ENCODE measurements around the gene TRMU. TPM values are rescaled to one million over a fixed set of nuclear protein-coding genes. Genes with fewer than 3 reads are reported as not detected.

TRMU gene
- total and polyA plus RNA-seq, 2 of the 8 experiments (the other 6 are each of a cell fraction or from before 2014, with no cell fraction given): 43.4 to 70.6 TPM

DNA sequence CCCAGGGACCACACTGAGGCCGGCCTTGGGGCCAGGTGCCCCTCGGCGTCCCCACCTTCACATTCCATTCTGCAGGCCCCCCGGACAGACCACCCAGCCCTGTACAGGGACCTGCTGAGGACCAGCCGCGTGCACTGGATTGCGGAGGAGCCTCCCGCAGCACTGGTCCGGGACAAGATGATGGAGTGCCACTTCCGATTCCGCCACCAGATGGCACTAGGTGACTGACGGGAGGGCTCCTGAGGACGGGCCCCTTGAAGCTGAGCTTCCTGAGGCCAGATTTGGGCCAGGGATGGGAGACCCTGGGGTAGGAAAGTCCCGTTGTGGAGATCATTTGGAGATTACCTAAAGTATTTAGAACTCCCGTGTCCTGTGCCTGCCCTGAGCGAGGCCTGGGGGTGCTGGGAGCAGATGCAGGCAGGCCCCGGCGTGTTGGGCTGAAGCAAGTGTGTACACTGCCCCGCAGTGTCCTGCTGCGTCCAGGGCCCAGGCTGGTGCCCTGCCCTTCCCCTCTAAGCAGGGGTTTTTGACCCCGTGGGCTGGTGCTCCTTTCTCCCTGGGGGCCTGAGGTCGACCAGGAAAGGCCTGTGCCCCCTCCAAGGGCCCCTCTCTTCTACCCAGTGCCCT lies 20.0 kb downstream of the TRMU start (continued):
- TF ChIP-seq, protein P1, sequence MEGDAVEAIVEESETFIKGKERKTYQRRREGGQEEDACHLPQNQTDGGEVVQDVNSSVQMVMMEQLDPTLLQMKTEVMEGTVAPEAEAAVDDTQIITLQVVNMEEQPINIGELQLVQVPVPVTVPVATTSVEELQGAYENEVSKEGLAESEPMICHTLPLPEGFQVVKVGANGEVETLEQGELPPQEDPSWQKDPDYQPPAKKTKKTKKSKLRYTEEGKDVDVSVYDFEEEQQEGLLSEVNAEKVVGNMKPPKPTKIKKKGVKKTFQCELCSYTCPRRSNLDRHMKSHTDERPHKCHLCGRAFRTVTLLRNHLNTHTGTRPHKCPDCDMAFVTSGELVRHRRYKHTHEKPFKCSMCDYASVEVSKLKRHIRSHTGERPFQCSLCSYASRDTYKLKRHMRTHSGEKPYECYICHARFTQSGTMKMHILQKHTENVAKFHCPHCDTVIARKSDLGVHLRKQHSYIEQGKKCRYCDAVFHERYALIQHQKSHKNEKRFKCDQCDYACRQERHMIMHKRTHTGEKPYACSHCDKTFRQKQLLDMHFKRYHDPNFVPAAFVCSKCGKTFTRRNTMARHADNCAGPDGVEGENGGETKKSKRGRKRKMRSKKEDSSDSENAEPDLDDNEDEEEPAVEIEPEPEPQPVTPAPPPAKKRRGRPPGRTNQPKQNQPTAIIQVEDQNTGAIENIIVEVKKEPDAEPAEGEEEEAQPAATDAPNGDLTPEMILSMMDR (IDR thresholded peaks at IDR 0.05; ENCODE audit: control extremely low read depth in 1 of 3, insufficient read depth in 1 of 3, low read depth in 1 of 3, low read length in 3 of 3): peak; percentile 91 to 95 (median 92)
- TF ChIP-seq RAD21 (IDR thresholded peaks at IDR 0.05 in 1 of 2, conservative IDR thresholded peaks at IDR 0.05 in 1 of 2; ENCODE audit: low read depth in 2 of 2, low read length in 2 of 2) (peak; percentile 95 to 98), SP4 (IDR thresholded peaks at IDR 0.05; ENCODE audit: low read length) (no peak), JUND (IDR thresholded peaks at IDR 0.05; ENCODE audit: low read length) (peak; percentile 27; the same call in 1 of the 2 replicates)
